GM18517 (cell line): Measurements from ENCODE around the gene SMARCD3.

ENCODE experiments used
- ATAC-seq: cut with Tn5 transposase; IDR thresholded peaks from one replicate; pipeline ENCODE4 v1.9.1; 2021; ENCODE audit warnings: mild to moderate bottlenecking, moderate library complexity; ENCODE audit not compliant: unreplicated experiment

Gene SMARCD3

DNA sequence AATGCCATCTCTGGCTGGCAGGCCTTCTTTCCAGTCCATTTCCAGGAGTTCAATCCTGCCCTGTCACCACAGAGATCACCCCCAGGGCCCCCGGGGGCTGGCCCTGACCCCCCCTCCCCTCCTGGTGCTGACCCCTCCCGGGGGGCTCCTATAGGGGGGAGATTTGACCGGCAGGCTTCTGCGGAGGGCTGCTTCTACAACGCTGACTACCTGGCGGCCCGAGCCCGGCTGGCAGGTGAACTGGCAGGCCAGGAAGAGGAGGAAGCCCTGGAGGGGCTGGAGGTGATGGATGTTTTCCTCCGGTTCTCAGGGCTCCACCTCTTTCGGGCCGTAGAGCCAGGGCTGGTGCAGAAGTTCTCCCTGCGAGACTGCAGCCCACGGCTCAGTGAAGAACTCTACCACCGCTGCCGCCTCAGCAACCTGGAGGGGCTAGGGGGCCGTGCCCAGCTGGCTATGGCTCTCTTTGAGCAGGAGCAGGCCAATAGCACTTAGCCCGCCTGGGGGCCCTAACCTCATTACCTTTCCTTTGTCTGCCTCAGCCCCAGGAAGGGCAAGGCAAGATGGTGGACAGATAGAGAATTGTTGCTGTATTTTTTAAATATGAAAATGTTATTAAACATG, 10.2 kb downstream of the SMARCD3 start:
- ATAC-seq = no peak

DNA sequence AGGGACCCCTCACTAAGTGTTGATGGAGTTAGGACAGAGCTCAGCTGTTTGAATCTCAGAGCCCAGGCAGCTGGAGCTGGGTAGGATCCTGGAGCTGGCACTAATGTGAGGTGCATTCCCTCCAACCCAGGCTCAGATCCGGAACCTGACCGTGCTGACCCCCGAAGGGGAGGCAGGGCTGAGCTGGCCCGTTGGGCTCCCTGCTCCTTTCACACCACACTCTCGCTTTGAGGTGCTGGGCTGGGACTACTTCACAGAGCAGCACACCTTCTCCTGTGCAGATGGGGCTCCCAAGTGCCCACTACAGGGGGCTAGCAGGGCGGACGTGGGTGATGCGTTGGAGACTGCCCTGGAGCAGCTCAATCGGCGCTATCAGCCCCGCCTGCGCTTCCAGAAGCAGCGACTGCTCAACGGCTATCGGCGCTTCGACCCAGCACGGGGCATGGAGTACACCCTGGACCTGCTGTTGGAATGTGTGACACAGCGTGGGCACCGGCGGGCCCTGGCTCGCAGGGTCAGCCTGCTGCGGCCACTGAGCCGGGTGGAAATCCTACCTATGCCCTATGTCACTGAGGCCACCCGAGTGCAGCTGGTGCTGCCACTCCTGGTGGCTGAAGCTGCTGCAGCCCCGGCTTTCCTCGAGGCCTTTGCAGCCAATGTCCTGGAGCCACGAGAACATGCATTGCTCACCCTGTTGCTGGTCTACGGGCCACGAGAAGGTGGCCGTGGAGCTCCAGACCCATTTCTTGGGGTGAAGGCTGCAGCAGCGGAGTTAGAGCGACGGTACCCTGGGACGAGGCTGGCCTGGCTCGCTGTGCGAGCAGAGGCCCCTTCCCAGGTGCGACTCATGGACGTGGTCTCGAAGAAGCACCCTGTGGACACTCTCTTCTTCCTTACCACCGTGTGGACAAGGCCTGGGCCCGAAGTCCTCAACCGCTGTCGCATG, 11.0 kb downstream of the SMARCD3 start:
- no peak for ATAC-seq

GRCh38 chr7:151236406-151236805, 12.1 kb downstream of the SMARCD3 start:
- no peak for ATAC-seq

GRCh38 chr7:151235091-151235787, 13.3 kb downstream of the SMARCD3 start:
- ATAC-seq = no peak

- ATAC-seq = no peak
Measured at GRCh38 chr7:151233804-151234203, 14.7 kb downstream of the SMARCD3 start.

DNA sequence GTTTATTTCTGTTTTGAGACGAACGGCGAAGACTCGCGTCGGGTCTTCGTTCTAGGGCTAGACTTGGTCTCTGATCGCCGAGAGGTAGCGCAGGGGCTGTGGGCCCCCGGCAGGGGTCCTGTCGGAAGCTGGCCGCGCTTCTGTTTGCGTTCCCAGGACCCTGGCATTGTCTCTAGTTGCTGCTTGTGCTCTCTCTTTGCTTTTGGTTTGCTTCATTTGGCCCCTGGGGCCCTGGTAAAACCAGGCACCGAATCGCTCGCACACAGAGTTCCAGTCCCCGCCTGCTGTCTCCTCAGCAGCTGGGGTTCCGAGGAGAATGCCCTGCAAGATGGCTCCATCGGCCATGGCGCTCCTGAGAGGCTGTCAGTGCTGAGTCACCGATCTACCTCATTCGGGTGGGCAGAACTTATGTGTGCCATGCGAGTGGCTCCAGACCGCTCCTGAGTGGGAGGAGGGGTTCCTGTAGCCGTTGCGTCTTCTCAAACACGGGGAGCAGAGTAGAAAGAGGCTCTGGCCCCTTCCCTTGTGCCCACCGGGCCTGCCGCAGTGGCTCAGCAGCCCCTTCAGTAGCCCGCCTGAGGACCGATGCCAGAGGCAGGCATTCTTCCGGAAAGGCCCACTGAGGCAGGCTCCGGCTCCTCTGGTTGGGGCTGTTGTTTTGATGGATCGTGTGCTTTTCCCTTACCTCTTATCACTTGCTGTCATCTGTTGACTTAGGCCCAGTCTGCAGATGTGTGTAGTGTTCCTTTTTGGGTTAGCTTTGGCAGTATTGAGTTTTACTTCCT, 15.4 kb downstream of the SMARCD3 start:
- peak; percentile 44 for ATAC-seq

DNA sequence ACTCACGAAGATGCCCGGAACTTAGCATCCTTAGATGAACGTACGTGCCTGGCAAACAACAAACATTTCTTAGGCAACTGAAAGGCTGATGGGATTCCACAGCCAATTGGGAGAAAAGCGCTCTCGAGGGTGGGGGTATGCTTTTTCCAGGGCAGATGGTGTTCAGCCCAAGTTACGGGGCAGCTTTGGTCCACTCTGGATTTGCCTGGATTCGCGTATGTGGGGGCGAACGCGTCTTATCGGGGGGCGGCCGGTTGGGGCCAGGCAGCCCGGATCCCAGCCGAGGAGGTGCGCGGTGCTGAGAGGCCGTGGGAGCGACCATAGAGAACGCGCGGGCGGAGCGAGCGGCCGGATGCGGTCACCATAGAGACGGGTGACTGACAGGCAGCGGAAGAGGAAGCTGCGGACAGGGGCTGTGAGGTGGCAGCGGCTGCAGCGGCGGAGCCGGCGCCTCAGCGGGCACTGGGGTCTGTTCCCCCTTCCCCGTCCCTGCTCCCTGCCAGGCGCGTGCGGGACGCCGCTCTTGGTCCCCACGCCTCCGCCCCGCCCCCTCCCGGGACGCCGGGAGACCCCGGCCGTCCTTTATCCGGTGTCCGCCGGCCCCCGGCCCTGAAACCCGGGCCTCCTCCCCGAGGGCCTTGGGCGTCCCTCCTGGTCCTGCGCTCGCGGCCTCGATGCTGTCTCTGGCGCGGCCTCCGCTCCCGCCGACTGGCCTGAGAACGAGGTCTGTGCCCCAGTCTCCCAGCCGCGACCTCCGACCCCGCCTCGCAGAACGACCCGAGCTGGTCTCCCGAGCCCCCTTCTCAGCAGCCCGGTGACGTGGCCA, 16.2 kb downstream of the SMARCD3 start, which contains the start of gene CHPF2:
TSS of gene CHPF2 (plus strand) at position 393 of the 826 bp plus-strand sequence. CDS start 1,529 bp downstream, outside the sequence.
- ATAC-seq = peak; percentile 90

GRCh38 chr7:151231080-151231479, 17.4 kb downstream of the SMARCD3 start:
- no peak for ATAC-seq

DNA sequence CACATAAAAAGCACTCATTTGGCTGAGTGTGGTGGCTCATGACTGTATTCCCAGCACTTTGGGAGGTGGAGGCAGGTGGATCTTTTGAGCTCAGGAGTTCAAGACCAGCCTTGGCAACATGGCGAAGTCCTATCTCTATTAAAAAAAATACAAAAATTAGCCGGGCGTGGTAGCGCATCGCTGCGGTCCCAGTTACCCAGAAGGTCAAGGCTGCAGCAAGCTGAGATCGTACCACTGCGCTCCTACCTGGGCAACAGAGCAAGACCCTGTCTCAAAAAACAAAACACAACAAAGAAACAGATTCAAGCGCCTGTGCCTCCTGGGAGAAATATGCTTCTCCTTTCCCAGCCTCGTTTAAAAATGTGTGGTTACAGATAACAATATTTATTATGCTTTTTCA, 19.2 kb downstream of the SMARCD3 start:
- ATAC-seq = no peak

DNA sequence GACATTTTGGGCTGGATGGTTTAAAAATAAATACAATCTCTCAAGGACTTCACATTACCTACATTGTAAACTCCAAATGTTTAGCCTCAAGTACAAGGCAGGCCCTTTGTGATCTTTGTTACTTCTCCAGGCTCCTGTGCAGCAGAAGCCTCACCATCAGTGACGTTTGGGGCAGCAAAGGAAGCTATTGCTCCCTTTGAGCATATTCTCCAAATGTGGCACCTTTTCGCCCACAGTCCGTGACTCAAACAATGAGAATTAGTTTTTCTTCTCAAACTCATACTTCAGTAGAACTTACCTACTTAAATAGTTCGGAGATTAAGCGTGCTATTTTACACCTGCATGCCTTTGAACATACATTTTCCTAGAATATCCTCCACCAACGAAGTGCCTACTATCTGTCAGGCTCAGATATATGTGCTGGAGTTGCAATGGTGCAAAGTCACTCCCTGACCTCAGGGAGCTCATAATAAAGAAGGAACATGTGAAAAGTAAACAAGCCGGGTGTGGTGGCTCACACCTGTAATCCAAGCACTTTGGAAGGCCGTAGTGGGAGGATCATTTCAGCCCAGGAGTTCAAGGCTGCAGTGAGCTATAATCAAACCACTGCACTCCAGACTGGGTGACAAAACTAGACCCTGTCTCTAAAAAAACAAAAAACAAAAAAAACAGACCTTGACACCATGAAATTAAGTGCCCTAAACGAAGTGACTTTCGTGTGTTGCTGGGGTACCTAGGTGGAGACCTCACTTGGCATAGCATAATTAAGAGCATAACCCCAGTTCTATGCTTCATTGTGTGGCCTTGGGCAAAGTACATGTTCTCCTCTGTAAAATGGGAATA, 20.2 kb downstream of the SMARCD3 start:
- no peak for ATAC-seq

DNA sequence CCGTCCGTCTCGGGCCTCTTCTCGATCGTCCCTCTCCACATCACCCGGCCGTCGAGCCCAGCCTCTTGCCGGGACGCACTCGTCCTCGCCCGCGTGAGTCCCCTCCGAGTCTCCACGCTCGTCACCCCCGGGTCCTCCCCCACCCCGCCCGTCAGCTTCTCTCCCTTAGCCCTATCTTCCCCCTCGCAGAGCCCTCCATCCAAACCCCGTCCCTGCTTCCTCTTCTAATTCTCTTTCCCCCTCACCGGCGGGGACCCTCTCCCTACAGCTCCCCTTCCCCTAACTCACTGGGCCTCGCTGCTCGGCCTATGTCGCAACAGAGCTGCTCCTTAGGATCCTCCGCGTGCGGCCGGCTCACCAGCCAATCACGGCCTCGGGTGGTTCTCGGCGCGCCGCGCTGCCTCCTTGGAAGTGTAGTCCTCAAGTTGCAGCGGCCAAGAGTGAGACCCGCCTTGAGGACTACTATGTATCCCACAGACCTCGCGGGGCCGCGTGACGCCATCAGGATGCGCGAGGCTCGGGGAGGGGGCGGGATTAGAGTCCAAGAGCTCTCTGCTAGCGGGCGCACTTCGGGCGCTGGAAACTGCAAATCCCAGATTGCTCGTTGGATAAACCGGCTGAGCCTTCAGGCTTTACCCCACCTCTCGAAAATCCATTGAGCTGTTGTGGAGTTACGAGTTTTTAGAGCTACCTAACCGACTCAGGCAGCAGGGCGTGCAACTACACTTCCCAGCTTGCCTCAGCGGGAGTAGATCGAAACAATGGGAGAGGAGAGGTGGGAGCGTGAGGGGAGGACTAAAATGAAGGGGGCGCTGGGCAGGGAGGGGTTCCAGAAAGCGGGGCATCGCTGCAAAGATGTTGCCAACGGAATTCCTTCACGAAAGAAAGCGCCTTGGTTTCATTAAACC, 21.4 kb downstream of the SMARCD3 start, which contains the start of gene ABCF2:
TSS of gene ABCF2 (minus strand) at position 331 of the 908 bp plus-strand sequence. CDS start 747 bp downstream, outside the sequence.
- ATAC-seq = peak; percentile 98

DNA sequence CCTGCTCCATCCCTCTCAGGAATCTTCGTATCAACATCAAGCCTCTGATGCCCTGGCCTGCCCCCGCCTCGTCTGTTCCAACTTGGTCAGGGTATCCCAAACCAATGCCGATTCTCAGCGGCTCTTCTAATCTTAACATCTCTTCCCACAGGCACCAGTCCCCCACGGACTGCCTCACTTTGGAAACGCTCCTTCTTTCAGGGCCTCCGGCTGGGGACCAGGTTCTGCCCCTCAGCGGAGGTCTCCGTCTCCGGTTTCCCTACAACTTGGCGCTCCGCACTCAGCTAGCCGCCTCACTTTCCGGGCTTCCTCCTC, 22.0 kb downstream of the SMARCD3 start:
- peak; percentile 3 for ATAC-seq

GRCh38 chr7:151225948-151226510, 22.5 kb downstream of the SMARCD3 start:
- no peak for ATAC-seq

GRCh38 chr7:151223728-151224127, 24.8 kb downstream of the SMARCD3 start:
- no peak for ATAC-seq

DNA sequence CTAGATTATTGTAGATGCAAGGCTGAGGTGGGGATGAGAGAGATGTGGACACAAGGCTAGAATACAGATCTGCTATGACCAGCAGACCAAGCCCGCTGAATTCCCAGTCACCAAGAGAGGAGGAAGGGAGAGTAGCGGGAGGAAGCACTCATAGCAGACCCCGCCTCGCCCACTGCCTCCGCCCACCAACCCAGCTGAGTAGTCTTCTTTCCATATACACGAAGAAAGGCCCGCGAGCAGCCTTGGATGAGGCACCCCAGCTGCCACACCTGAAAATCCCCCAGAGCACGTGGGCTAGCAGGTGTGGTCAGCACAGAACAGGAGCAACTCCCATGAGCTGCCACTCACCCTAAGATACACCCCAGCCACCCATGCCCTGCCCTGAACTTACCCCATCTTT, 30.3 kb downstream of the SMARCD3 start:
- no peak for ATAC-seq

DNA sequence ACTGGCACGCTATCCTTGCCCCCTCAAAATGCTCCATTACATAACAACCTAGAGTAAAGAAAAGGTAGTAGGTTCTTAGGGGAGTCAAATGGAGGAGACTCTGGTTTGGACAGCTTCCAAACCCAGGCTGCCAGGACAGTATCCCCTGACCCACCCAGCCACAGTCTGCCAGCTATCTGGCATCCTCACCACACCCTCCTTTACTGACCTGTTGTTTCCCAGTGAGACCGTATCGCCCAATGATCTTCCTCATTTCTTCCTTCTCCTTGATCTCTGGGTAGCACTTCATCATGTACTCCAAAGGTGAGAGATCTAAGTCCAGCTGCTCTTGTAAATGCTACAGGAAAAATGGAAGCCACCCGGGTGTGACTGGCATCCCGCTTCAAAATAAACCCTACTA, 33.1 kb downstream of the SMARCD3 start:
- no peak for ATAC-seq

- no peak for ATAC-seq
Measured at GRCh38 chr7:151213826-151214225, 34.7 kb downstream of the SMARCD3 start.

DNA sequence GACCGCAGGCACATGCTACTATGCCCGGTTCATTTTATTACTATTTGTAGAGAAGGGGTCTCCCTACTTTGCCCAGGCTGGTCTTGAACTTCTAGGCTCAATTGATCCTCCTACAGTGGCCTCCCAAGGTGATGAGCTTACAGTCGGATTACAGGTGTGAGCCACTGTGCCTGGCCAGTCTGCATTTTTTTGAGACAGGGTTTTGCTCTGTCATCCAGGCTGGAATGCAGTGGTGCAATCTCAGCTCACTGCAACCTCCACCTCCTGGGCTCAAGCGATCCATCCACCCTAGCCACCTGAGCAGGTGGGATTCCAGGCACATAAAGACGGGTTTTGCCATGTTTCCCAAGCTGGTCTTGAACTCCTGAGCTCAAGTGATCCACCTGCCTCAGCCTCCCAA, 35.9 kb downstream of the SMARCD3 start:
- no peak for ATAC-seq
